ENCODE results near the gene FSTL4. TPM values are rescaled to one million over a fixed set of nuclear protein-coding genes. Genes with fewer than 3 reads are reported as not detected.

FSTL4 gene
- total and polyA plus RNA-seq, 2 donors (not counting 1 experiment from before 2014, with no cell fraction given), result 0.31 to 6.7 TPM

DNA sequence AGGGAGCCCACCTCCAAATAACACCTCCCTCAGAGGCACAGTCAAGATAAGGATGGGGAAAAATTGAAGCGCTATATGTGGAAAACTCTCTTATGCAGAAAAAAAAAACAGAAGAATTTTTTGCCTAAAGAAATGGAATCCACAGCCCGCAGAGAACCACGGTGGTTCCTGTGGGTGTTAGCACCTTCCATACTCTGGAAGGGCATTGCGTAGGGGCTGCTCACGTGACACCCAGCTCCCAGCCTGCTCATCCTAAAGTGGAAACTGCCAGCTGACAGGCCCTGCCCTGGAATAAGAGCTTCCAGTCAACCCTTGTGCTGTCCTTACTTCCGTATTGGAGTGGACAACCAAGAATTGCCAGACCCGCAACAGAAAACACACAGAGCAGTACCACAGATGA, 142.5 kb downstream of the FSTL4 start:
- Histone ChIP-seq H3K4me3 (ENCODE audit: control extremely low read depth in 1 of 5, extremely low read depth in 1 of 5, insufficient read depth in 1 of 5, low read depth in 2 of 5, low read length in 4 of 5) (no peak overlapping the region), H3K36me3 (replicated peaks in 1 of 2; ENCODE audit: control extremely low read depth in 1 of 2, control insufficient read depth in 1 of 2, extremely low read depth in 1 of 2, insufficient read depth in 2 of 2, low read length in 1 of 2) (no peaks in the 10 kb centered on the region), H3K9me3 (ENCODE audit: control extremely low read depth in 1 of 3, control insufficient read depth in 2 of 3, insufficient read depth in 1 of 3, low read length in 2 of 3) (no peaks in the 10 kb centered on the region), H2AFZ (ENCODE audit: insufficient read depth, low read depth, low read length, poor library complexity, severe bottlenecking) (no peak overlapping the region), H4K20me1 (ENCODE audit: control insufficient read depth, insufficient read depth, low read length, poor library complexity, severe bottlenecking) (no peaks in the 10 kb centered on the region), H3K27ac (ENCODE audit: low read length in 2 of 2) (no peak overlapping the region), H3K4me1 (ENCODE audit: control insufficient read depth in 2 of 2, insufficient read depth in 2 of 2, low read length in 2 of 2) (no peaks in the 10 kb centered on the region), H3K79me2 (ENCODE audit: control insufficient read depth, insufficient read depth, low read length) (no peaks in the 10 kb centered on the region), H3K27me3 (replicated peaks in 1 of 4; ENCODE audit: control extremely low read depth in 1 of 4, control insufficient read depth in 3 of 4, insufficient read depth in 4 of 4, low read length in 3 of 4) (peaks cover 0 to 8% (median 0%) of the 10 kb centered on the region in 4 experiments), H3K9ac (ENCODE audit: low read length) (no peak overlapping the region), H3K4me2 (replicated peaks; ENCODE audit: low read depth, low read length, poor library complexity, severe bottlenecking) (no peak overlapping the region)
- DNase-seq (no peak), ATAC-seq (ENCODE audit: low read depth) (no peak)
- CTCF ChIA-PET, result no interaction called here
- H3K27me3 Mint-ChIP-seq, result peaks cover 21% of the 10 kb centered on the region
- H3K4me1 Mint-ChIP-seq, result no peaks in the 10 kb centered on the region
- H3K27ac Mint-ChIP-seq, result no peak overlapping the region
- H3K4me3 Mint-ChIP-seq, result no peak overlapping the region
- intact Hi-C loops (cut with micrococcal nuclease), result no loop called here
- H3K9me3 Mint-ChIP-seq (ENCODE audit: insufficient read depth), result no peaks in the 10 kb centered on the region
- WGBS (ENCODE audit: insufficient coverage), result 80% methylated on average over 5 of the region's 7 CpGs
- POLR2A ChIA-PET, result no interaction called here
- TF ChIP-seq EZH2 (IDR thresholded peaks at IDR 0.05; ENCODE audit: borderline replicate concordance, insufficient read depth, low read depth, low read length, poor library complexity, severe bottlenecking), result no peak
- TF ChIP-seq, protein P1, sequence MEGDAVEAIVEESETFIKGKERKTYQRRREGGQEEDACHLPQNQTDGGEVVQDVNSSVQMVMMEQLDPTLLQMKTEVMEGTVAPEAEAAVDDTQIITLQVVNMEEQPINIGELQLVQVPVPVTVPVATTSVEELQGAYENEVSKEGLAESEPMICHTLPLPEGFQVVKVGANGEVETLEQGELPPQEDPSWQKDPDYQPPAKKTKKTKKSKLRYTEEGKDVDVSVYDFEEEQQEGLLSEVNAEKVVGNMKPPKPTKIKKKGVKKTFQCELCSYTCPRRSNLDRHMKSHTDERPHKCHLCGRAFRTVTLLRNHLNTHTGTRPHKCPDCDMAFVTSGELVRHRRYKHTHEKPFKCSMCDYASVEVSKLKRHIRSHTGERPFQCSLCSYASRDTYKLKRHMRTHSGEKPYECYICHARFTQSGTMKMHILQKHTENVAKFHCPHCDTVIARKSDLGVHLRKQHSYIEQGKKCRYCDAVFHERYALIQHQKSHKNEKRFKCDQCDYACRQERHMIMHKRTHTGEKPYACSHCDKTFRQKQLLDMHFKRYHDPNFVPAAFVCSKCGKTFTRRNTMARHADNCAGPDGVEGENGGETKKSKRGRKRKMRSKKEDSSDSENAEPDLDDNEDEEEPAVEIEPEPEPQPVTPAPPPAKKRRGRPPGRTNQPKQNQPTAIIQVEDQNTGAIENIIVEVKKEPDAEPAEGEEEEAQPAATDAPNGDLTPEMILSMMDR (IDR thresholded peaks at IDR 0.05), result no peak

DNA sequence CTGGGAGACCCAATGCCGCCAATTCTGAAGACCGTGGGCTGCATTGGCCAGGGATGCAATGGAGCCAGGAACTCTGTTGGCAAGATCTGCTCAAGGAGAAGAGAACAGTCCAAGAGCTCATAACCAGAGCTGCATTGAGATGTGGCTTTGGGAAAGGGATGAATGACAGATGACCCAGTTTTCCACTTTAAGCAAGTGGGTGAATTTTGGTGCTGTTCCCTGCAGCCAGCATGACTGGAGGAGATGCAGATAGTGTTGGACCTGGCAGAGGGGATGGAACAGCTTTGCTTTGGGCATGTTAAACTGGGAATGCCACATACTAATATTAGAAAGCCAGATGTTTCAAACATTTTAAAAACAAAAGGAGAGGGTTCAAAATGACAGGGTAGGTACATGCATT, 143.1 kb downstream of the FSTL4 start:
- no peaks in the 10 kb centered on the region for H3K9me3 Mint-ChIP-seq (ENCODE audit: insufficient read depth)
- DNase-seq (no peak), ATAC-seq (ENCODE audit: low read depth) (no peak)
- intact Hi-C loops (cut with micrococcal nuclease), result no loop called here
- ChIA-PET POLR2A (no interaction called here), CTCF (no interaction called here)
- Histone ChIP-seq H3K9me3 (ENCODE audit: control extremely low read depth in 1 of 3, control insufficient read depth in 2 of 3, insufficient read depth in 1 of 3, low read length in 2 of 3) (no peaks in the 10 kb centered on the region), H3K27me3 (replicated peaks in 1 of 4; ENCODE audit: control extremely low read depth in 1 of 4, control insufficient read depth in 3 of 4, insufficient read depth in 4 of 4, low read length in 3 of 4) (peaks cover 0 to 5% (median 0%) of the 10 kb centered on the region in 4 experiments), H3K27ac (ENCODE audit: low read length in 2 of 2) (no peak overlapping the region), H2AFZ (ENCODE audit: insufficient read depth, low read depth, low read length, poor library complexity, severe bottlenecking) (no peak overlapping the region), H3K4me2 (replicated peaks; ENCODE audit: low read depth, low read length, poor library complexity, severe bottlenecking) (no peak overlapping the region), H3K4me1 (ENCODE audit: control insufficient read depth in 2 of 2, insufficient read depth in 2 of 2, low read length in 2 of 2) (no peaks in the 10 kb centered on the region), H3K36me3 (replicated peaks in 1 of 2; ENCODE audit: control extremely low read depth in 1 of 2, control insufficient read depth in 1 of 2, extremely low read depth in 1 of 2, insufficient read depth in 2 of 2, low read length in 1 of 2) (no peaks in the 10 kb centered on the region), H3K79me2 (ENCODE audit: control insufficient read depth, insufficient read depth, low read length) (no peaks in the 10 kb centered on the region), H4K20me1 (ENCODE audit: control insufficient read depth, insufficient read depth, low read length, poor library complexity, severe bottlenecking) (no peaks in the 10 kb centered on the region), H3K9ac (ENCODE audit: low read length) (no peak overlapping the region), H3K4me3 (ENCODE audit: control extremely low read depth in 1 of 5, extremely low read depth in 1 of 5, insufficient read depth in 1 of 5, low read depth in 2 of 5, low read length in 4 of 5) (no peak overlapping the region)
- no peak overlapping the region for H3K27ac Mint-ChIP-seq
- peaks cover 18% of the 10 kb centered on the region for H3K27me3 Mint-ChIP-seq
- WGBS (ENCODE audit: insufficient coverage), result 95% methylated on average over 2 of the region's 2 CpGs
- H3K4me1 Mint-ChIP-seq, result no peaks in the 10 kb centered on the region
- TF ChIP-seq EZH2 (IDR thresholded peaks at IDR 0.05; ENCODE audit: borderline replicate concordance, insufficient read depth, low read depth, low read length, poor library complexity, severe bottlenecking), result no peak
- TF ChIP-seq, protein P1 (IDR thresholded peaks at IDR 0.05), result no peak
- no peak overlapping the region for H3K4me3 Mint-ChIP-seq

All from B cell (primary cell).